BJ (cell line): Measurements from ENCODE around the gene TAGAP. TPM values are rescaled to one million over a fixed set of nuclear protein-coding genes. Genes with fewer than 3 reads are reported as not detected.

Experiments used
- CTCF ChIA-PET: fragments of 350-600 bp; formaldehyde crosslinking; extraction: SDS; loops from one replicate; lab custom pipeline; 2021; ENCODE audit warnings: antibody characterized with exemption, inconsistent platforms; lab: Yijun Ruan, JAX
- POLR2A ChIA-PET: fragments of 300-600 bp; sonication (Branson Sonifier 250); formaldehyde crosslinking; extraction: SDS; loops from one replicate; lab custom pipeline; 2021; ENCODE audit warnings: antibody characterized with exemption; lab: Charles Lee
- DNase-seq: peaks from one replicate; pipeline ENCODE4 v3.0.0-alpha.2; 2011; ENCODE audit warnings: low read depth
- H3K27me3 ChIP-seq: 2 replicates; pipeline ENCODE4 v1.6.0; 2011; ENCODE audit warnings: low read length; ENCODE audit not compliant: control insufficient read depth, insufficient read depth
- H3K36me3 ChIP-seq: 2 replicates; pipeline ENCODE4 v1.5.1; 2011; ENCODE audit warnings: low read length; ENCODE audit not compliant: control insufficient read depth, insufficient read depth
- H3K4me3 ChIP-seq: 2 replicates; pipeline ENCODE4 v1.5.1; 2011; ENCODE audit warnings: low read depth, mild to moderate bottlenecking, control low read depth, low read length
- polyA plus RNA-seq: library from polyadenylated mRNA; depleted of rRNA; stranded (reverse); fragments of >200 nt; gene quantifications from 2 replicates; pipeline ENCODE4 v1.2.3, GENCODE V29; 2011
- TF ChIP-seq, protein P1 (sequence below): IDR thresholded peaks from 2 replicates; pipeline ENCODE4 v1.5.1; 2011; ENCODE audit warnings: low read depth, mild to moderate bottlenecking, control low read depth, inconsistent platforms, low read length, moderate library complexity; ENCODE audit not compliant: insufficient read depth

TAGAP gene
- polyA plus RNA-seq, 1 experiment: not detected

GRCh38 chr6:159083146-159083545, 38.4 kb upstream of the TAGAP start:
- no peak overlapping the region for H3K4me3 ChIP-seq
- H3K36me3 ChIP-seq: no peaks in the 10 kb centered on the region
- ChIA-PET CTCF (interaction anchor here (1.7 kb wide), 1 partner anchor 9 kb away, joined by 6 read pairs; no protein-coding TSS in a partner anchor), POLR2A (interaction anchor here (0.7 kb wide), 1 partner anchor 27 kb away, joined by 3 read pairs; no protein-coding TSS in a partner anchor)
- H3K27me3 ChIP-seq: 0 out of 2 replicates have a peak, but pooled peaks cover 1% of the 10 kb centered on the region
- TF ChIP-seq, protein P1, sequence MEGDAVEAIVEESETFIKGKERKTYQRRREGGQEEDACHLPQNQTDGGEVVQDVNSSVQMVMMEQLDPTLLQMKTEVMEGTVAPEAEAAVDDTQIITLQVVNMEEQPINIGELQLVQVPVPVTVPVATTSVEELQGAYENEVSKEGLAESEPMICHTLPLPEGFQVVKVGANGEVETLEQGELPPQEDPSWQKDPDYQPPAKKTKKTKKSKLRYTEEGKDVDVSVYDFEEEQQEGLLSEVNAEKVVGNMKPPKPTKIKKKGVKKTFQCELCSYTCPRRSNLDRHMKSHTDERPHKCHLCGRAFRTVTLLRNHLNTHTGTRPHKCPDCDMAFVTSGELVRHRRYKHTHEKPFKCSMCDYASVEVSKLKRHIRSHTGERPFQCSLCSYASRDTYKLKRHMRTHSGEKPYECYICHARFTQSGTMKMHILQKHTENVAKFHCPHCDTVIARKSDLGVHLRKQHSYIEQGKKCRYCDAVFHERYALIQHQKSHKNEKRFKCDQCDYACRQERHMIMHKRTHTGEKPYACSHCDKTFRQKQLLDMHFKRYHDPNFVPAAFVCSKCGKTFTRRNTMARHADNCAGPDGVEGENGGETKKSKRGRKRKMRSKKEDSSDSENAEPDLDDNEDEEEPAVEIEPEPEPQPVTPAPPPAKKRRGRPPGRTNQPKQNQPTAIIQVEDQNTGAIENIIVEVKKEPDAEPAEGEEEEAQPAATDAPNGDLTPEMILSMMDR: no peak
- DNase-seq: no peak

GRCh38 chr6:159082039-159082815, 37.4 kb upstream of the TAGAP start:
- TF ChIP-seq, protein P1: no peak
- 0 out of 2 replicates have a peak, but pooled peaks cover 1% of the 10 kb centered on the region for H3K27me3 ChIP-seq
- H3K4me3 ChIP-seq: no peak overlapping the region
- POLR2A ChIA-PET: interaction anchor here (0.7 kb wide), 1 partner anchor 28 kb away, joined by 3 read pairs; no protein-coding TSS in a partner anchor
- CTCF ChIA-PET: interaction anchor here (1.0 to 1.7 kb wide), 2 partner anchors 8 to 52 kb away, joined by 4 to 6 read pairs; no protein-coding TSS in a partner anchor
- DNase-seq: no peak
- H3K36me3 ChIP-seq: no peaks in the 10 kb centered on the region

- H3K27me3 ChIP-seq: 0 out of 2 replicates have a peak, but pooled peaks cover 1% of the 10 kb centered on the region
- DNase-seq: no peak
- TF ChIP-seq, protein P1: no peak
- no peaks in the 10 kb centered on the region for H3K36me3 ChIP-seq
- ChIA-PET CTCF (interaction anchor here (0.9 to 1.6 kb wide), 5 partner anchors 10 to 72 kb away, joined by 3 to 5 read pairs (median 3); no protein-coding TSS in a partner anchor), POLR2A (no interaction called here)
- H3K4me3 ChIP-seq: no peak overlapping the region
These were observed 35.6 kb upstream of the TAGAP start for GRCh38 chr6:159080217-159080976.

GRCh38 chr6:159079367-159079766, 34.6 kb upstream of the TAGAP start:
- H3K4me3 ChIP-seq: no peak overlapping the region
- TF ChIP-seq, protein P1: no peak
- H3K36me3 ChIP-seq: no peaks in the 10 kb centered on the region
- ChIA-PET POLR2A (no interaction called here), CTCF (interaction anchor here (0.9 to 1.6 kb wide), 3 partner anchors 26 to 55 kb away, joined by 3 to 5 read pairs (median 4); no protein-coding TSS in a partner anchor)
- H3K27me3 ChIP-seq: 0 out of 2 replicates have a peak, but pooled peaks cover 1% of the 10 kb centered on the region
- no peak for DNase-seq
